ENCODE measurements around the gene ELMOD3. TPM values are rescaled to one million over a fixed set of nuclear protein-coding genes. Genes with fewer than 3 reads are reported as not detected.

The ELMOD3 gene
- total RNA-seq, 1 donor from 2014 or later: 22.2 TPM

DNA sequence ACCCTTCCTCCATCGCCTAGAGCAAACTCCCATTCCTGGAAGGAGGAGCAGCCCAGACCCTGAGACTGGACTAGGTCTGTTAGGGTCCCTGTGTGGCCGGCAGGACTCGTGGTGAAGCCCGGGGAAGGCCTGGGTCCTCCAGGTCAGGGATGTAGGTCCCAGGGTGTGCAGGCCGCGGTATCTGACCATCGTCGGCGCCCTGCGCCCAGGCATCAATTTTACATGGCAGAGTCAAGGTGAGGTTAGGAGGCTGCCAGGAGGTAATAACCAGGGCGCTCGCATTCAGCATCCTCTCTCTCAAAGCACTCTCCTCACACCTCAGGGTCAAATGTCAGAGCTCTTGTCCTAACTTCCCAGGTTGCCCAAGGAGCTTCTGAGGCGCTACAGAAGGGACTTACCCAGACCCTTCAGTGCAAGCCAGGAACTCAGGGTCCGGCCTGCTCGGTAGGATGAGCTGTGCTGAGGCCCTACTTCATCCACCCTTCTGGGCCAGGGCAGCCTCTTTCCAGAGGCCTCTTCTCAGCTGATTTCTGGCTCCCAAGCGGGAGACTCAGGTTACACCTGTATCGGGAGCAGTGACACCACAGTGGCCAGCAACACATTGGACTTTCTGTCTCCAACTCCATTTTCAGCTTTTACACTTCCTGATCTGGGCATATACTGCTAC is 64.6 kb downstream of the ELMOD3 start:
- Mint-ChIP-seq H3K9me3 (no peaks in the 10 kb centered on the region), H3K27ac (peak overlapping the region; percentile 88), H3K4me1 (ENCODE audit: unreplicated experiment) (peaks cover 34% of the 10 kb centered on the region), H3K27me3 (no peaks in the 10 kb centered on the region), H3K36me3 (no peaks in the 10 kb centered on the region), H3K4me3 (peak overlapping the region; percentile 95)
- TF ChIP-seq, protein P1, sequence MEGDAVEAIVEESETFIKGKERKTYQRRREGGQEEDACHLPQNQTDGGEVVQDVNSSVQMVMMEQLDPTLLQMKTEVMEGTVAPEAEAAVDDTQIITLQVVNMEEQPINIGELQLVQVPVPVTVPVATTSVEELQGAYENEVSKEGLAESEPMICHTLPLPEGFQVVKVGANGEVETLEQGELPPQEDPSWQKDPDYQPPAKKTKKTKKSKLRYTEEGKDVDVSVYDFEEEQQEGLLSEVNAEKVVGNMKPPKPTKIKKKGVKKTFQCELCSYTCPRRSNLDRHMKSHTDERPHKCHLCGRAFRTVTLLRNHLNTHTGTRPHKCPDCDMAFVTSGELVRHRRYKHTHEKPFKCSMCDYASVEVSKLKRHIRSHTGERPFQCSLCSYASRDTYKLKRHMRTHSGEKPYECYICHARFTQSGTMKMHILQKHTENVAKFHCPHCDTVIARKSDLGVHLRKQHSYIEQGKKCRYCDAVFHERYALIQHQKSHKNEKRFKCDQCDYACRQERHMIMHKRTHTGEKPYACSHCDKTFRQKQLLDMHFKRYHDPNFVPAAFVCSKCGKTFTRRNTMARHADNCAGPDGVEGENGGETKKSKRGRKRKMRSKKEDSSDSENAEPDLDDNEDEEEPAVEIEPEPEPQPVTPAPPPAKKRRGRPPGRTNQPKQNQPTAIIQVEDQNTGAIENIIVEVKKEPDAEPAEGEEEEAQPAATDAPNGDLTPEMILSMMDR (conservative IDR thresholded peaks at IDR 0.05): no peak
- DNase-seq (ENCODE audit: extremely low spot score, unreplicated experiment): no peak

DNA sequence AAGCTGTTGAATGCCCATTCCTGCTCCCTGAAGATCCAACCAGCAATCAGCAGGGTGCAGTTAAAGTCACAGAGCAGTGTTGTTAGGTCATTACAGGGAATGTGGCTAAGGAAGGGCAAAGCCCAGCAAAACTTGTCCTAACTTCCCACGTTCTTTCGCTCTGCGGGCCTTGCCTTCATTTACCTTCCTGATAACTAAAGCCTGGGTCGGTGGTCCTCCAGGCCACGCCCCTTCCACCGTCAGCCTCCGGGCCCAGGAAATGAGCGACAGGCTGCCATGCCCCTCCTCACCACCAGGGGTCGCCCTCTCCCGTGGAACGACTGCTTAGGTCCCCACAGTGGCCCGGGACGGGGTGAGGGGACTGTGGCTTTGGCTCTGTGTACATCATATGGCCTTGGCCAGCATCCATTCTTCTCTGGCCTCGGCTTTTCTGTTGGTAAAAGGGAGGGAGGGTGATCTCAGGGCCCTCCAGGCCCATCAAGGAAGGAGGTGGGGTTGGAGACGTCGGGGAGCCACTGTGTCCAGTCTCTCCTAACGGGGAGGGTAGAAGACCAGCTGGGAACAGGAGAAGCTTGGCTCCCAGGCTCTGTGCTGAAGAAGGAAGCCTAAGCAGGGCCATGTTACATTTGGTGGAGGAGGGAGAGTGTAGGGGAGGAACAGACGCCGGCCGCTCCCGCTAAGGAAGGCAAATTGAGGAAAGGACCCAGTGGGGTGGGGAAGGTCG is 66.1 kb downstream of the ELMOD3 start:
- Mint-ChIP-seq H3K27ac (peak overlapping the region; percentile 83), H3K9me3 (no peaks in the 10 kb centered on the region), H3K27me3 (no peaks in the 10 kb centered on the region), H3K4me1 (ENCODE audit: unreplicated experiment) (peaks cover 34% of the 10 kb centered on the region), H3K4me3 (peak overlapping the region; percentile 83), H3K36me3 (no peaks in the 10 kb centered on the region)
- TF ChIP-seq, protein P1 (conservative IDR thresholded peaks at IDR 0.05): peak; percentile 100
- peak; percentile 93 for DNase-seq (ENCODE audit: extremely low spot score, unreplicated experiment)

DNA sequence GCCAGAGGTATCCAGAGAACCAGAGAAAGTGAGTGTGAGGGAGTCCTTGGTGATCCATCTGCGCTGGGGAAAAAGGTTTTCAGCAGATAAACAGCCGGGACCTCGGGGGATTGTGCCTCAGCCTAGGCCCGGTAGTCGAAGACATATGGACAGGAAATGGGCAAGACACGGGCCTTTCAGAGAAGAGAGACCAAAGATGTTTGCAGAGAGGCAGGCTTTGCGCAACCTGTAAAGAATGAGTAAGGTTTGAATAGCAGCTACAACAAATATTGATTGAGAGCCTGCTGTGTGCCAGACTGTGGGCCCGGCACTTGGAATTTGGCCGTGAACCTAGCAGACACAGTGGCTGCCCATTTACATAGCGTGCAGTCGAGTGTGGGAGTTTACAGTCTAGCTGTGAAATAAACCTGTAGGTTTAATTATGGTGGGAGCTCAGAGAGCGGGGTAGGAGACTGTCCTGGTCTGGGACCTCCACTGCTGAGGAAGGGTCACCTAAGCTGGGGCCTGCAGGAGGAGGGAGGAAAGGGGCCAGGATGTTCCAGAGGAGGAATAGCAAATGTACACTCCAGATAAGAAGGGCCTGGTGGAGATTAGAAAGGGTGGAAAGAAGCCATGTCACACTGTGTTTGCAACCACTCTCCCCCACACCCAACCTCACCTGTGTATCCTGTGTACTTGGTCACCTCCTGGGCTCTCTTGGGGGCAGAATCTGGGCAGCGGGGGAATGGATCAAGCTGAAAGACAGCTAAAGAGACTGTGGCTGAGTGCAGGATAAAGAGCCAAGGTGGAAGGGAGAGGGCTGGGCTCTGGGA is 66.9 kb downstream of the ELMOD3 start:
- peak overlapping the region; percentile 83 for H3K27ac Mint-ChIP-seq
- H3K4me1 Mint-ChIP-seq (ENCODE audit: unreplicated experiment): peaks cover 34% of the 10 kb centered on the region
- TF ChIP-seq, protein P1 (conservative IDR thresholded peaks at IDR 0.05): no peak
- no peaks in the 10 kb centered on the region for H3K36me3 Mint-ChIP-seq
- peak overlapping the region; percentile 83 for H3K4me3 Mint-ChIP-seq
- H3K27me3 Mint-ChIP-seq: no peaks in the 10 kb centered on the region
- no peak for DNase-seq (ENCODE audit: extremely low spot score, unreplicated experiment)
- H3K9me3 Mint-ChIP-seq: no peaks in the 10 kb centered on the region

DNA sequence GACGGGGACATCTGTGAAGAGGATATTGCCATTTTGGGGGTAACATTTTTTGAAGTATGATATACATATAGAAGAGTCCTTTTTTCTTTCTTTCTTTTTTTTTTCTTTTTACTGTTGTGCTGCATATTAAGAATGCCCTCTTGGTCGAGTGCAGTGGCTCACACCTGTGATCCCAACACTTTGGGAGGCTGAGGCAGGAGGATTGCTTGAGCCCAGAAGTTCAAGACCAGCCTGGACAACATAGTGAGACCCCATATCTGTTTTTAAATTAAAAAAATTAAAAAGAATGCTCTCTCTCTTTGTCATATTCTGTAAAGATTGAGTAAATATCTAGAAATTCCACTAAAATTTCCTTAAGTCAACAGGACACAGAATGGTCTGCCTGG is 67.5 kb downstream of the ELMOD3 start:
- DNase-seq (ENCODE audit: extremely low spot score, unreplicated experiment): no peak
- Mint-ChIP-seq H3K4me3 (peak overlapping the region; percentile 68), H3K9me3 (no peaks in the 10 kb centered on the region), H3K27me3 (no peaks in the 10 kb centered on the region), H3K4me1 (ENCODE audit: unreplicated experiment) (peaks cover 34% of the 10 kb centered on the region), H3K27ac (peak overlapping the region; percentile 83), H3K36me3 (no peaks in the 10 kb centered on the region)
- TF ChIP-seq, protein P1 (conservative IDR thresholded peaks at IDR 0.05): no peak

DNA sequence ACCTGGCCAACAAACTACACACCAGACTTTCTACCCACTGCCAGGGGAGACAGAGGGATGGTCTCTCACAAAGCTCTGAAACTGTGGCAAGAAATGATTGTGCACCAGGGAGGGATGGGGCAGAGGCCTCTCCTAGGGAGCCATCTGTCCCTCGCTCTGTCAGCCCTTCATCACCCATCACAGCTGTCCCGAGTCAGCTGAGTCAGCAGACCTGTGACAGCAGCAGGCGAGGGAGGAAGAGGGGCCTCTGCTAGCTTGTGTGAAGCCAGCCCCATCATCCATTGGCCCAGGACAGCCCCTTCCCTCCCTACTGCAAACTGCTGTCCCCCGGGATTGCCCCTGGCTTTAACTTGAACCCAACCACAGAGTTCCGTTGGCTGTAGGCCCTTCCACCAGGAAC is 69.0 kb downstream of the ELMOD3 start:
- H3K27me3 Mint-ChIP-seq: no peaks in the 10 kb centered on the region

More for the DNA sequence above, 69.0 kb downstream of the ELMOD3 start:
- H3K9me3 Mint-ChIP-seq: no peaks in the 10 kb centered on the region
- H3K27ac Mint-ChIP-seq: no peak overlapping the region
- H3K4me1 Mint-ChIP-seq (ENCODE audit: unreplicated experiment): peaks cover 37% of the 10 kb centered on the region
- H3K4me3 Mint-ChIP-seq: no peak overlapping the region
- TF ChIP-seq, protein P1 (conservative IDR thresholded peaks at IDR 0.05): no peak
- H3K36me3 Mint-ChIP-seq: no peaks in the 10 kb centered on the region
- DNase-seq (ENCODE audit: extremely low spot score, unreplicated experiment): no peak

Data from type B pancreatic cell (in vitro differentiated cells).